HepG2 (cell line): ENCODE results near the gene TTBK2. TPM values are rescaled to one million over a fixed set of nuclear protein-coding genes. Genes with fewer than 3 reads are reported as not detected.

Experiments used
- ATAC-seq: fragments of 200-7000 bp; cut with Tn5 transposase; 3 replicates; pipeline ENCODE4 v1.9.1; 2020; ENCODE audit warnings: mild to moderate bottlenecking, moderate library complexity
- BruUV-seq: library from RNA; stranded (reverse); fragments of 400-500 nt; replicated peaks from 2 replicates; lab custom pipeline; 2021; lab: Mats Ljungman, UMichigan
- CTCF ChIA-PET: fragments of 300-600 bp; formaldehyde crosslinking; extraction: SDS; loops from one replicate; lab custom pipeline; 2021; ENCODE audit warnings: low total read pairs, inconsistent platforms, low intra/inter-chr PET ratio; lab: Yijun Ruan, JAX
- POLR2A ChIA-PET: fragments of 350-600 bp; sonication (Branson Sonifier 250); formaldehyde crosslinking; loops from one replicate; lab custom pipeline; 2020; ENCODE audit warnings: antibody characterized with exemption, inconsistent platforms; lab: Yijun Ruan, JAX
- DNase-seq: peaks from one replicate; pipeline ENCODE4 v3.0.0-alpha.2; 2015; ENCODE audit warnings: low spot score
- FAIRE-seq: peaks from 3 replicates; lab custom pipeline; 2011; peaks lifted over from hg19 to GRCh38; lab: Jason Lieb, UNC
- H2AFZ ChIP-seq: one replicate; pipeline ENCODE4 v1.6.1; 2011; ENCODE audit warnings: low read length, inconsistent platforms
- H3K27ac ChIP-seq: fragments of 300-600 bp; 3 replicates; pipeline ENCODE4 v1.8.0; 2011; ENCODE audit warnings: mixed run types, mild to moderate bottlenecking, mixed read lengths, low read length, inconsistent platforms; ENCODE audit not compliant: insufficient read depth; ENCODE audit errors: extremely low read length
- H3K27me3 ChIP-seq, 2 experiments: fragments of 200-600 bp in 1 of 2; 2 replicates in 1 of 2; 3 replicates in 1 of 2; pipeline versions ENCODE4 v1.6.0 to v1.8.0; 2011; ENCODE audit warnings: low read length in 2 of 2, mild to moderate bottlenecking in 2 of 2, moderate library complexity in 2 of 2, inconsistent platforms in 1 of 2; ENCODE audit not compliant: insufficient read depth in 2 of 2, control insufficient read depth in 1 of 2
- H3K36me3 ChIP-seq, 2 experiments: fragments of 200-600 bp in 1 of 2; replicated peaks in 1 of 2; 2 replicates in 1 of 2; 3 replicates in 1 of 2; pipeline versions ENCODE4 v1.5.1 to v1.8.0; 2011; ENCODE audit warnings: low read length in 2 of 2, inconsistent platforms in 1 of 2; ENCODE audit not compliant: insufficient read depth in 2 of 2, control insufficient read depth in 1 of 2
- H3K4me1 ChIP-seq: 2 replicates; pipeline ENCODE4 v1.5.1; 2012; ENCODE audit warnings: low read length, inconsistent platforms; ENCODE audit not compliant: insufficient read depth
- H3K4me2 ChIP-seq: 2 replicates; pipeline ENCODE4 v1.6.0; 2011; ENCODE audit warnings: low read depth, low read length, inconsistent platforms
- H3K4me3 ChIP-seq, 3 experiments: fragments of 200-600 bp in 1 of 3; sonication (generic), shearing (Covaris generic) in 1 of 3; replicated peaks in 1 of 3; 2 replicates each; pipeline ENCODE4 v1.5.1; 2011 to 2016; ENCODE audit warnings: low read length in 3 of 3, inconsistent platforms in 2 of 3, low read depth in 2 of 3, mild to moderate bottlenecking in 2 of 3, control low read depth in 1 of 3, mixed read lengths in 1 of 3; ENCODE audit not compliant: insufficient read depth in 1 of 3
- H3K79me2 ChIP-seq: one replicate; pipeline ENCODE4 v1.6.1; 2011; ENCODE audit warnings: low read length, inconsistent platforms; ENCODE audit not compliant: insufficient read depth
- H3K9ac ChIP-seq: 2 replicates; pipeline ENCODE4 v1.6.0; 2011; ENCODE audit warnings: mild to moderate bottlenecking, low read depth, low read length, inconsistent platforms; ENCODE audit not compliant: insufficient read depth
- H3K9me3 ChIP-seq: 2 replicates; pipeline ENCODE4 v1.5.1; 2012; ENCODE audit warnings: mild to moderate bottlenecking, low read length
- H4K20me1 ChIP-seq: 2 replicates; pipeline ENCODE4 v1.6.0; 2011; ENCODE audit warnings: inconsistent platforms, mild to moderate bottlenecking, low read length, moderate library complexity; ENCODE audit not compliant: insufficient read depth
- MAFF ChIP-seq: IDR thresholded peaks from 2 replicates; pipeline ENCODE4 v1.6.1; 2011; ENCODE audit warnings: low read depth, low read length, improper control_type of control experiment
- MAFK ChIP-seq, 2 experiments: IDR thresholded peaks in 1 of 2; conservative IDR thresholded peaks in 1 of 2; 2 replicates each; pipeline ENCODE4 v1.6.1; 2011; ENCODE audit warnings: improper control_type of control experiment in 2 of 2, low read length in 2 of 2
- NFIC ChIP-seq: IDR thresholded peaks from 2 replicates; pipeline ENCODE4 v1.6.1; 2012; ENCODE audit warnings: mild to moderate bottlenecking, low read length, inconsistent platforms
- RBFOX2 ChIP-seq: fragments of 200-400 bp; formaldehyde crosslinking; IDR thresholded peaks from 2 replicates; pipeline ENCODE4 v1.6.1; 2017; ENCODE audit warnings: low read depth, mild to moderate bottlenecking, low read length
- ZBTB40 ChIP-seq, 2 experiments: fragments of 450-650 bp in 1 of 2; sonication (generic) in 1 of 2; formaldehyde crosslinking in 1 of 2; IDR thresholded peaks; 2 replicates each; pipeline versions ENCODE4 v1.6.1 to v1.8.0; 2016 to 2022; ENCODE audit warnings: antibody characterized with exemption in 1 of 2, mild to moderate bottlenecking in 1 of 2, missing genetic modification reagents in 1 of 2
- ZNF101 ChIP-seq: sonication (generic); formaldehyde crosslinking; IDR thresholded peaks from 2 replicates; pipeline ENCODE4 v1.4.0; 2020; ENCODE audit warnings: mild to moderate bottlenecking, low read depth, missing genetic modification reagents, borderline replicate concordance
- ZNF33A ChIP-seq: sonication (generic); formaldehyde crosslinking; IDR thresholded peaks from 2 replicates; pipeline ENCODE4 v1.5.1; 2020; ENCODE audit warnings: missing genetic modification reagents, mild to moderate bottlenecking, moderate library complexity, borderline replicate concordance
- WGBS: methylation state at CpG from one replicate; pipeline ENCODE4 v1.1.6; 2017; ENCODE audit warnings: low lambda C conversion rate; 5-methylcytosine and 5-hydroxymethylcytosine counted together
- in situ Hi-C: cut with HindIII; loops from 2 replicates; pipeline ENCODE4 v1.10.0; 2017; ENCODE audit warnings: low pct_unique_long_range_greater_than_20kb; ENCODE audit not compliant: extremely low pct_ligation_motif_present
- intact Hi-C: fragments of 100-400 bp; cut with micrococcal nuclease; formaldehyde crosslinking; loops from one replicate; pipeline ENCODE4 v1.10.0; 2022; ENCODE audit not compliant: unreplicated experiment
- polyA plus RNA-seq, 8 experiments: library from polyadenylated mRNA; depleted of rRNA in 3 of 8; stranded (reverse) in 7 of 8; unstranded in 1 of 8; fragments of >200 nt; fragmentation: Illumina TruSeq in 4 of 8; extraction: Trizol in 4 of 8; gene quantifications; 2 replicates each; pipeline versions ENCODE4 v1.2.1 to v1.2.3, GENCODE V29; 2011 to 2016; ENCODE audit warnings: low read depth in 4 of 8, missing spikeins in 1 of 8, mixed read lengths in 1 of 8; ENCODE audit not compliant: insufficient read depth in 1 of 8
- total RNA-seq, 5 experiments: library from RNA; depleted of rRNA; stranded (reverse); fragments of >200 nt; fragmentation: Illumina TruSeq; extraction: Trizol; gene quantifications; 2 replicates each; pipeline ENCODE4 v1.2.3, GENCODE V29; 2016; ENCODE audit warnings: low read depth in 1 of 5
- TF ChIP-seq, protein P1 (sequence below): sonication (generic); formaldehyde crosslinking; IDR thresholded peaks from 2 replicates; pipeline ENCODE4 v1.4.0; 2020; ENCODE audit warnings: missing genetic modification reagents

Gene TTBK2
- total and polyA plus RNA-seq, 2 of the 13 experiments (the other 11 are each of a cell fraction or from before 2014, with no cell fraction given): 5.1 to 7.4 TPM

DNA sequence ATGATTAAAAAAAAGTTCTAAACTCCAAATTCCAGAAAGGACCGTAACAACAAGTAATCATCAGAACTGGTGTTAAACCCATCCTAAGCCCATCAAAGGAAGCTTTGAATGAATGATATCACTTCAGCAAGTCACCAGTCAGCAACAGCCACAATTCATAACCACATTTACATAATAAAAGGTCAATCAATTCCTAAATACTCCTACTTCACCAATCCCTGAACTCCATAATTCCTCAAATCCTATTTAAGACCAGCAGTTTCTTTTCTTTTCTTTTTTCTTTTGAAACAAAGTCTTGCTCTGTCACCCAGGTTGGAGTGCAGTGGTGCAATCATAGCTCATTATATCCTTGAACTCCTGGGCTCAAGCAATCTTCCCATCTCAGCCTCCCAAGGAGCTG, 40.5 kb downstream of the TTBK2 start (continued):
- TF ChIP-seq ZBTB40 (IDR thresholded peaks at IDR 0.05): no peak
- TF ChIP-seq ZBTB40 (CRISPR knock-in tag; IDR thresholded peaks at IDR 0.05): no peak

DNA sequence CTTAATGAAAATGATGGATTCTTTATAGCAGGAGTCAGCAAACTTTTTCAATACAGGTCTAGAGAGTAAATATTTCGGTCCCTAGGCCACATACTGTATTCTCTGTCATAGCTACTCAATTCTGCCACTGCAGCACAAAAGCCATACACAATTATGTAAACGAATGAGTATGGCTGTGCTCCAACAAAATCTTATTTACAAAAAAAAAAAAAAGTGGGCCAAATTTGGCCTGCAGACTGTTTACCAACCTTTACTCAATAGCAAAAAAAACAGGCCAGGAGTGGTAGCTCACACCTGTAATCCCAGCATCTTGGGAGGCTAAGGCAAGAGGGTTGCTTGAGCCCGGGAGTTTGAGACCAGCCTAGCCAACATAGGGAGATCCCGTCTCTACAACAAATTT, 41.1 kb downstream of the TTBK2 start:
- BruUV-seq: no TSS peak
- WGBS: 91% methylated on average over 4 of the region's 4 CpGs
- no peak for ATAC-seq

More for the DNA sequence above, 41.1 kb downstream of the TTBK2 start:
- Histone ChIP-seq H3K9me3 (no peaks in the 10 kb centered on the region), H3K4me1 (no peaks in the 10 kb centered on the region; the same call in 1 of the 2 replicates), H3K79me2 (no peaks in the 10 kb centered on the region), H3K4me3 (no peak overlapping the region), H3K36me3 (no peaks in the 10 kb centered on the region), H3K4me2 (no peak overlapping the region), H3K27me3 (no peaks in the 10 kb centered on the region), H2AFZ (no peak overlapping the region), H3K9ac (no peak overlapping the region), H3K27ac (no peak overlapping the region), H4K20me1 (no peaks in the 10 kb centered on the region)
- ChIA-PET POLR2A (no interaction called here), CTCF (no interaction called here)
- intact Hi-C loops: no loop called here
- no peak for TF ChIP-seq ZNF101 (CRISPR knock-in tag)
- peak; percentile 47 for TF ChIP-seq MAFF
- no peak for TF ChIP-seq NFIC
- no peak for TF ChIP-seq ZNF33A (CRISPR knock-in tag)
- TF ChIP-seq RBFOX2: no peak
- TF ChIP-seq, protein P1, sequence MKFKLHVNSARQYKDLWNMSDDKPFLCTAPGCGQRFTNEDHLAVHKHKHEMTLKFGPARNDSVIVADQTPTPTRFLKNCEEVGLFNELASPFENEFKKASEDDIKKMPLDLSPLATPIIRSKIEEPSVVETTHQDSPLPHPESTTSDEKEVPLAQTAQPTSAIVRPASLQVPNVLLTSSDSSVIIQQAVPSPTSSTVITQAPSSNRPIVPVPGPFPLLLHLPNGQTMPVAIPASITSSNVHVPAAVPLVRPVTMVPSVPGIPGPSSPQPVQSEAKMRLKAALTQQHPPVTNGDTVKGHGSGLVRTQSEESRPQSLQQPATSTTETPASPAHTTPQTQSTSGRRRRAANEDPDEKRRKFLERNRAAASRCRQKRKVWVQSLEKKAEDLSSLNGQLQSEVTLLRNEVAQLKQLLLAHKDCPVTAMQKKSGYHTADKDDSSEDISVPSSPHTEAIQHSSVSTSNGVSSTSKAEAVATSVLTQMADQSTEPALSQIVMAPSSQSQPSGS: no peak
- peak; percentile 29 to 39; a peak in 2 of 4 replicates for TF ChIP-seq MAFK (conservative IDR thresholded peaks at IDR 0.05 in 1 of 2, IDR thresholded peaks at IDR 0.05 in 1 of 2; ENCODE audit: low read length in 2 of 2)
- DNase-seq (no peak), FAIRE-seq (no peak)
- in situ Hi-C loops: no loop called here
